ENCODE results near the gene ACTN4. TPM values are rescaled to one million over a fixed set of nuclear protein-coding genes. Genes with fewer than 3 reads are reported as not detected.
A peak's percentile ranks its signal among the peaks of the same experiment; 100 is the strongest.
"Not testable (repeated sequence)": the region's sequence is repeated elsewhere in the genome, so short reads cannot be mapped to it uniquely, and the experiment has no call there.

Gene ACTN4
- total RNA-seq, 2 experiments from 2014 or later: 267 to 270 TPM

GRCh38 chr19:38619361-38620174, 27.9 kb upstream of the ACTN4 start:
- H3K36me3 Mint-ChIP-seq: peaks cover 36% of the 10 kb centered on the region

DNA sequence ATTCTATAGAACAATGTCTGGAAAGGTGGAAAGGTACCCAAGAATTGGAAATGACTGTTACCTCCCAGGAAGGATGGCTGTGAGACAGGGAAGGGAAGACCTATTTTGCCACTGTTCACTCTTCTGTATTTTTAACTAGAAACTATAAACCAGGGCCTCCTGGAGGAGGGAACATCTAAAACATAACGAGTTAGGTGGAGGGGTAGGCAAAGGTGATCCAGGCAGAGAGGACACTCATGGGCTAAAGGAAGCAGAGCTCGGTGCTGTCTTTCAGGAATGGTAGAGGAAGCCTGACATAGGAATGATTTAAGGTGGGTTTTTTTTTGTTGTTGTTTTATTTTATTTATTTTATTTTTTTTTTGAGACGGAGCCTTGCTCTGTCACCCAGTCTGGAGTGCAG, 22.6 kb upstream of the ACTN4 start:
- no peak for DNase-seq
- no peak overlapping the region for H3K4me3 Mint-ChIP-seq
- no peak overlapping the region for H3K27ac Mint-ChIP-seq
- H3K36me3 Mint-ChIP-seq: peaks cover 40% of the 10 kb centered on the region
- no peaks in the 10 kb centered on the region for H3K27me3 Mint-ChIP-seq
- POLR2A ChIA-PET: no interaction called here
- intact Hi-C loops (cut with micrococcal nuclease): no loop called here
- H3K4me1 Mint-ChIP-seq (ENCODE audit: low read depth): peaks cover 10% of the 10 kb centered on the region
- H3K9me3 Mint-ChIP-seq: no peaks in the 10 kb centered on the region
- CTCF ChIA-PET: interaction anchor here (0.6 to 2.1 kb wide), 2 partner anchors 10 to 73 kb away, joined by 3 to 12 read pairs; no protein-coding TSS in a partner anchor

More at GRCh38 chr19:38619361-38620174, 27.9 kb upstream of the ACTN4 start:
- no peak for DNase-seq
- peaks cover 34% of the 10 kb centered on the region for H3K4me1 Mint-ChIP-seq (ENCODE audit: low read depth)
- ChIA-PET CTCF (interaction anchor here (0.9 to 9.6 kb wide), 9 partner anchors 16 to 311 kb away, joined by 3 to 80 read pairs (median 6); partner anchors contain the start of genes FAM98C, MRPS12 and SARS2), POLR2A (interaction anchor here (1.1 to 2.0 kb wide), 8 partner anchors 9 to 311 kb away, joined by 3 to 9 read pairs (median 4); partner anchors contain the start of genes ACTN4, CATSPERG, FAM98C and PSMD8)
- H3K27ac Mint-ChIP-seq: peak overlapping the region; percentile 92
- intact Hi-C loops (cut with micrococcal nuclease): loop anchor here (1.0 to 10.0 kb wide), 5 partner anchors 17 to 315 kb away; partner anchors contain the start of genes ACTN4, FAM98C, MRPS12 and SARS2
- H3K9me3 Mint-ChIP-seq: no peaks in the 10 kb centered on the region
- H3K4me3 Mint-ChIP-seq: peak overlapping the region; percentile 99
- H3K27me3 Mint-ChIP-seq: no peaks in the 10 kb centered on the region

DNA sequence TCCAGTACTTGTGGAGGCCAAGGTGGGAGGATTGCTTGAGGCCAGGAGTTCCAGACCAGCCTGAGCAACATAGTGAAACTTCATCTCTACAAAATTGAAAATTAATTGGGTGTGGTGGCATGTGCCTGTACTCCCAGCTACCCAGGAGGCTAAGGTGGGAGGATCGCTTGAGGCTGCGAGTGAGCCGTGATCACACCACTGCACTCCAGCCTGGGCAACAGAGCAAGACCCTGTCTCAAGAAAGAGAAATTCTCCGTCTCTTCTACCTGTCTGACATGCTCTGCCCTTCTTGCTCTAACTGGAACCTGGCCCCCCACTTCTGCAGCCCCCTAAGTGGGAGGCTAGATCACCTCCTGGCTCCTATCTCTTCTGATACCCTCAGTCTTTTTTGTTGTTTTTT, 21.0 kb upstream of the ACTN4 start:
- H3K9me3 Mint-ChIP-seq: no peaks in the 10 kb centered on the region
- no peak overlapping the region for H3K4me3 Mint-ChIP-seq
- no peak overlapping the region for H3K27ac Mint-ChIP-seq
- CTCF ChIA-PET: interaction anchor here (2.1 kb wide), 1 partner anchor 8 kb away, joined by 12 read pairs; no protein-coding TSS in a partner anchor
- H3K27me3 Mint-ChIP-seq: no peaks in the 10 kb centered on the region
- H3K4me1 Mint-ChIP-seq (ENCODE audit: low read depth): peaks cover 3% of the 10 kb centered on the region
- intact Hi-C loops (cut with micrococcal nuclease): no loop called here
- H3K36me3 Mint-ChIP-seq: peaks cover 39% of the 10 kb centered on the region
- no peak for DNase-seq
- POLR2A ChIA-PET: no interaction called here

DNA sequence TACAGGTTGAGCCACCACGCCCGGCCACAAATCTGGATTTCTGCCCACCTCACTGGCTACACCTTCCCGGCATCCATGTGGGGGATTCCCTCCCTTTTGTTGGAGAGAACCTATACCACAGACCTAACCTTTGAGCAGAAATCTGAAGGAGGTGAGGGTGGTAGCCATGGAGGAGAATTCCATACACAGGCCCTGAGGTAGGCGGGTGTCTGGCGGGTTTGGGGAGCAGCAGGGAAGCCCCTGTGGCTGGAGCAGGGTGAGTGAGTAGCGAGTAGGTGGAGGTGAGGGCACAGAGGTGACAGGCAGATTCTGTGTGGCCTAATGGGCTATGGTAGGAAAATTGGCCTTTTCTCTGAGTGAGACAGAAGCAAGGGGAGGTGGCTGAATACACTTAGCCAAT, 17.9 kb upstream of the ACTN4 start:
- DNase-seq: no peak
- H3K27me3 Mint-ChIP-seq: no peaks in the 10 kb centered on the region
- CTCF ChIA-PET: interaction anchor here (0.7 to 1.2 kb wide), 2 partner anchors 29 to 227 kb away, joined by 3 to 4 read pairs; partner anchors contain the start of gene FAM98C
- H3K4me1 Mint-ChIP-seq (ENCODE audit: low read depth): peaks cover 2% of the 10 kb centered on the region
- POLR2A ChIA-PET: no interaction called here
- H3K9me3 Mint-ChIP-seq: no peaks in the 10 kb centered on the region
- no peak overlapping the region for H3K4me3 Mint-ChIP-seq
- intact Hi-C loops (cut with micrococcal nuclease): no loop called here
- no peak overlapping the region for H3K27ac Mint-ChIP-seq
- H3K36me3 Mint-ChIP-seq: peaks cover 38% of the 10 kb centered on the region

DNA sequence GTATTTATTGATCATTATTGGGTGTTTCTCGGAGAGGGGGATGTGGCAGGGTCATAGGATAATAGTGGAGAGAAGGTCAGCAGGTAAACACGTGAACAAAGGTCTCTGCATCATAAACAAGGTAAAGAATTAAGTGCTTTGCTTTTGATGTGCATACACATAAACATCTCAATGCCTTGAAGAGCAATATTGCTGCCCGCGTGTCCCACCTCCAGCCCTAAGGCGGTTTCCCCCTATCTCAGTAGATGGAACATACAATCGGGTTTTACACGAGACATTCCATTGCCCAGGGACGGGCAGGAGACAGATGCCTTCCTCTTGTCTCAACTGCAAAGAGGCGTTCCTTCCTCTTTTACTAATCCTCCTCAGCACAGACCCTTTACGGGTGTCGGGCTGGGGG, 16.1 kb upstream of the ACTN4 start:
- H3K27me3 Mint-ChIP-seq, H3K4me3 Mint-ChIP-seq, H3K27ac Mint-ChIP-seq, CTCF ChIA-PET, DNase-seq, POLR2A ChIA-PET, H3K9me3 Mint-ChIP-seq: not testable (repeated sequence)
- intact Hi-C loops (cut with micrococcal nuclease): loop anchor here (10.0 kb wide), 1 partner anchor 54 kb away; no protein-coding TSS in a partner anchor
- Mint-ChIP-seq H3K4me1 (ENCODE audit: low read depth) (peaks cover 17% of the 10 kb centered on the region), H3K36me3 (peaks cover 39% of the 10 kb centered on the region)

DNA sequence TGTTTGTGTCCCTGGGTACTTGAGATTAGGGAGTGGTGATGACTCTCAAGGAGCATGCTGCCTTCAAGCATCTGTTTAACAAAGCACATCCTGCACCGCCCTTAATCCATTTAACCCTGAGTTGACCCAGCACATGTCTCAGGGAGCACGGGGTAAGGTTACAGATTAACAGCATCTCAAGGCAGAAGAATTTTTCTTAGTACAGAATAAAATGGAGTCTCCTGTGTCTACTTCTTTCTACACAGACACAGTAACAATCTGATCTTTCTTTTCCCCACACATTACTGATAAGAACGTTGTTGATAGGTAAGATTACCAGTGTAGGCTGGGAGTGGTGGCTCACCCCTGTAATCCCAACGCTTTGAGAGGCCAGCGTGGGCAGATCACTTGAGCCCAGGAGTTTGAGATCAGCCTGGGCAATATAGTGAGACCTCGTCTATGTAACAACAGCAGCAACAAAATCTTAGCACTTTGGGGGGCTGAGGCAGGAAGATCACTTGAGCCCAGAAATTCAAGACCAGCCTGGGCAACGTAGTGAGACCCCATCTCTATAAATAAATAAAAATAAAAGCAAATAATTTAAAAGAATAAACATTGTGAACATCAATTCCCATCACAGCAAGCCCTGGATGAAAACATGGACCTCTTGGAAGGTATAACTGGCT, 15.5 kb upstream of the ACTN4 start:
- H3K27ac Mint-ChIP-seq, POLR2A ChIA-PET, H3K9me3 Mint-ChIP-seq, H3K27me3 Mint-ChIP-seq, DNase-seq, H3K4me3 Mint-ChIP-seq: not testable (repeated sequence)
- Mint-ChIP-seq H3K36me3 (peaks cover 39% of the 10 kb centered on the region), H3K4me1 (ENCODE audit: low read depth) (peaks cover 24% of the 10 kb centered on the region)
- intact Hi-C loops (cut with micrococcal nuclease): loop anchor here (10.0 kb wide), 1 partner anchor 53 kb away; no protein-coding TSS in a partner anchor
- CTCF ChIA-PET: interaction anchor here (1.4 to 7.0 kb wide), 2 partner anchors 54 to 87 kb away, joined by 4 to 75 read pairs; no protein-coding TSS in a partner anchor

DNA sequence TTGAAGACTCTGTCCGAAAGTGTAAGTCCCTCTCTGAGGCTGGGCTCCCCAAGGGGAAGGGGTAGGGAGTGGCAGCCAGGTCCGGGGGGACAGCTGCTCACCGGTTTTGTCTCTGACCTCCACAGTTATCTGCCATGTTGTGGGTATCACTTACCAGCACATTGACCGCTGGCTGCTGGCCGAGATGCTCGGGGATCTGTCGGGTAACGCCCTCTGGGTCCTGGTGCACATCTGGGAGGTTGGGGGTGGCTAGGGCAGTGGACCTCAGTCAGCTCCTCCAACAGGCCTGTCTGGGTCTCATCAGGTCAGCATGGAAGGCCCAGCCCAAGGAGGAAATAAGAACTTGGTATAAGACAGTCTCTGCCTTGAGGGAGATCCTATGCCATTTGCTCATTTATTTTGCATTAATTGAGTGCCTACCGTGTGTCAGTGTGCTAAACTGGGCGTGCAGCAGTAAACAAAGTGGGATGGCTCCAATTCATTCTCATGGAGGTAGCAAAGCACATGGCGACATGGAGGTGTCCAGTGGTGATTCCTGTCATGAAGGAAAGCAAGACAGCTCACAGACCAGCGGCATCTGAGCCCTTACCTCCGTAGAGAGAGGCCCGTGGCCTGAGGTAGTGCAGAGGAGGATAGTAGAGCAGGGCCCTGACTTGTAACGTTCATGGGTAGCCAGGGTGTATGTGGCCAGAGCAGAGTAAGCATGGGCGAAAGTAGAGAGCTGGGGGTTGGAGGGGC, 14.8 kb upstream of the ACTN4 start:
- H3K9me3 Mint-ChIP-seq: no peaks in the 10 kb centered on the region
- H3K4me3 Mint-ChIP-seq: no peak overlapping the region
- H3K27ac Mint-ChIP-seq: no peak overlapping the region
- H3K36me3 Mint-ChIP-seq: peaks cover 37% of the 10 kb centered on the region
- DNase-seq: no peak
- H3K27me3 Mint-ChIP-seq: no peaks in the 10 kb centered on the region
- CTCF ChIA-PET: interaction anchor here (1.2 to 7.0 kb wide), 4 partner anchors 15 to 118 kb away, joined by 4 to 75 read pairs (median 34); partner anchors contain the start of gene ACTN4
- intact Hi-C loops (cut with micrococcal nuclease): loop anchor here (10.0 kb wide), 1 partner anchor 52 kb away; no protein-coding TSS in a partner anchor
- peaks cover 30% of the 10 kb centered on the region for H3K4me1 Mint-ChIP-seq (ENCODE audit: low read depth)
- POLR2A ChIA-PET: no interaction called here

DNA sequence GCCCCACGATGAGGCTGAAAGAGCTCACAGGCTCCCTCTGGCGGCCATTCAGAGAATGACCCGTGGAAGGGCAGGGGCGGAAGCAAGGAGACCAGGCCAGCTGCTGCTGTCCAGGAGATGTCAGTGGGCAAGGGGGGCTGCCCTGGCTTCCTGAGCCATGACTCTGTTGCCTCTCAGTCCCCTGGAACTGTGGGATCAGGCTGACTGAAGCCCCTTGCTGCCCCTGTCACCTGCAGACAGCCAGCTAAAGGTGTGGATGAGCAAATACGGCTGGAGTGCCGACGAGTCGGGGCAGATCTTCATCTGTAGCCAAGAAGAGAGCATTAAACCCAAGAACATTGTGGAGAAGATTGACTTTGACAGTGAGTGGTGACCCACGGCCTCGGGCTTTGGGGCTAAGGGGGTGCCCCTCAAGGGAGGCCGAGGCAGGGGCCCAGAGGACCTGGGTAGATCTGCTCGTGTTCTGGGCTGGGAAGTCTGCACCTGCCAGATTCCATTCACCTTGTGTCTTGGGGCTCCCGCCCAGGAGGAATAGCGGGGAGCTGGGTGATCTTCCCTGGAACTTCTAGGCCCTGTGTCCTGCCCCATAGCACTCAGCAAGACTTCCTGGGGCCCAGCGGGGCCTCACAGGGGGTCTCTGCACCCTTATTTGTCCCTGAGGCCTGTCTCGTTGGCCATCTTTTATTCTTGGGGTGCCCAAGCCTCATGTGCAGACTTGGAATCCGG, 12.5 kb upstream of the ACTN4 start:
- Mint-ChIP-seq H3K9me3 (no peaks in the 10 kb centered on the region), H3K27me3 (no peaks in the 10 kb centered on the region), H3K4me1 (ENCODE audit: low read depth) (peaks cover 30% of the 10 kb centered on the region), H3K4me3 (no peak overlapping the region), H3K36me3 (peaks cover 27% of the 10 kb centered on the region), H3K27ac (peak overlapping the region; percentile 81)
- CTCF ChIA-PET: interaction anchor here (0.6 to 7.0 kb wide), 34 partner anchors 9 to 393 kb away, joined by 3 to 80 read pairs (median 6); partner anchors contain the start of genes ACTN4, ECH1, EIF3K and FAM98C
- POLR2A ChIA-PET: interaction anchor here (0.7 to 0.9 kb wide), 3 partner anchors 159 to 242 kb away, joined by 3 to 8 read pairs (median 6); partner anchors contain the start of gene FAM98C
- peak; percentile 83 for DNase-seq
- intact Hi-C loops (cut with micrococcal nuclease): loop anchor here (1.0 to 10.0 kb wide), 5 partner anchors 50 to 233 kb away; partner anchors contain the start of gene FAM98C

DNA sequence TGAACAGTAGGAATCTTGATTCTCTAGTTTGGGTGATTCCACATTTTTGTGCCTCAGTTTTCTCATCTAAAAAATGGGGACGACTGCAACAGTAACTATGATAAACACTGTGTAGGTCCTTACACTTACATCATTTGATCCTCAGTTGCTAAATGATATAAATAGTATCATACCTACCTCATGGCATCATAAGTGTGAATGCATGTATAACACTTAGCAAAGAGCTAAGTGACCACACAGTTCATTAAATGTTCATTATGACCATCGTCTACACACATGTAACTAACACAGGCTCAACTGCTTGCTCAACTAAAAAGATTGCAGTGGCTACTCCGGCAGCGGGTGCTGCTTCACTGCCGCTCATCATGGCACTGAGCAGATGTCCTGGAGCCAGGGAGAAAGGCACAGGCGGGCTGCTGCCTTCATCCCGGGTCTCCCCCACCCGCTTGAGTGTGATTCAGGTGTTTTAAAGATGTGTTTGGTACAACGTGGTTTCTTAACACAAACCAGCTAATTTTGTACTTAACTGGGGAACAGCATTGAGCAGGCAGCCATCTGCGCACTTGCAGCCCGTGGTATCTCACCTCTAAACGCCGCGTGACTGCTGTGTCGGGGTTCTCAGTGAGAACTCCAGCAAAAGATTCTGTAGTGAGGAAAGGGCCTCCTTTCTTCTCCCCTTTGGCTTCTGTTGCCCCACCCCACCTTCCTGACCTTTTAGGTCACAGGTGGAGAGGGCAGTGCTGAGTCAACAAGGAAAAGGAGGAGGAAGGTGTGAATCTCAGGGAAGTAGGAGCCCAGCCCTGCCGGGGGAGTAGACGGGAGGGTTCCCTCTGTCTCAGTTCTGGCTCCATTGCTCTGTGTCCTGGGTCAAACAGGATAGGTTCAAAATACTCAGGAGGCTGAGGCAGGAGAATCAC, 11.7 kb upstream of the ACTN4 start:
- Mint-ChIP-seq H3K36me3 (peaks cover 27% of the 10 kb centered on the region), H3K4me3 (no peak overlapping the region), H3K27ac (peak overlapping the region; percentile 78), H3K4me1 (ENCODE audit: low read depth) (peaks cover 30% of the 10 kb centered on the region), H3K27me3 (no peaks in the 10 kb centered on the region), H3K9me3 (no peaks in the 10 kb centered on the region)
- intact Hi-C loops (cut with micrococcal nuclease): loop anchor here (2.0 to 10.0 kb wide), 4 partner anchors 17 to 233 kb away; partner anchors contain the start of genes EIF3K and FAM98C
- CTCF ChIA-PET: interaction anchor here (0.6 to 7.0 kb wide), 22 partner anchors 9 to 299 kb away, joined by 3 to 80 read pairs (median 7); partner anchors contain the start of genes ACTN4, ECH1, EIF3K and FAM98C
- POLR2A ChIA-PET: no interaction called here
- DNase-seq: no peak

- Mint-ChIP-seq H3K36me3 (peaks cover 11% of the 10 kb centered on the region), H3K4me3 (no peak overlapping the region), H3K4me1 (ENCODE audit: low read depth) (peaks cover 30% of the 10 kb centered on the region), H3K27ac (no peak overlapping the region), H3K9me3 (no peaks in the 10 kb centered on the region), H3K27me3 (no peaks in the 10 kb centered on the region)
- ChIA-PET POLR2A (no interaction called here), CTCF (interaction anchor here (0.8 to 7.0 kb wide), 5 partner anchors 8 to 235 kb away, joined by 3 to 75 read pairs (median 3); partner anchors contain the start of genes ACTN4 and FAM98C)
- intact Hi-C loops (cut with micrococcal nuclease): loop anchor here (5.0 to 10.0 kb wide), 3 partner anchors 46 to 236 kb away; partner anchors contain the start of gene FAM98C
- no peak for DNase-seq
Observed at GRCh38 chr19:38638461-38638860, 9.0 kb upstream of the ACTN4 start.

All from activated CD4-positive, alpha-beta memory T cell treated with anti-CD3 and anti-CD28 coated beads for 36 hours (primary cell).